HL-60/S4 treated with phorbol 12-myristate 13-acetate at 8.2 ng/mL for 4 days and 3 days (cell line): ENCODE measurements around the gene SPPL3.
"Not testable (repeated sequence)": the region's sequence is repeated elsewhere in the genome, so short reads cannot be mapped to it uniquely, and the experiment has no call there.

Source experiments
- in situ Hi-C: fragments of 300-500 bp; cut with MboI; formaldehyde crosslinking; loops from 2 replicates; pipeline ENCODE4 v1.15.0; 2022; ENCODE audit warnings: low sequenced_read_pairs

Gene SPPL3

DNA sequence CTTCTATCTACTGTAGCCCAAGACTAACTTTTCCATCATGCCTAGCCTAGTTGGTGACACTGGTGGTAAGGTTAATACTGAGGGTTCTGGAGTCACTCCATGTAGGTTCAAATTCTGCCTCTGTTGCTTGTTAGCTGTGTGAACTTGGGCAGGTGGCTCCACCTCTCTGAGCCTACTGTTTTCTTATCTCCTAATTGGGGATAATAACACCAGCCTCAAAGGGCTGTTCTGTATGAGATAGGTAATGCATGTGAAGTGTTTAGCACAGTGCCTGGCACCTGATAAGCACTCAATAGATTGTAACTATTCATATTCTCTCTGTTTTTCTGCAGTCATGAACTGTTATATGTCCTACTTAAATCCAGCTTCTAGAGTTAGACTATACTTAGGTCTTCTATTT lies 17.5 kb upstream of the SPPL3 start:
- in situ Hi-C loops: no loop called here

DNA sequence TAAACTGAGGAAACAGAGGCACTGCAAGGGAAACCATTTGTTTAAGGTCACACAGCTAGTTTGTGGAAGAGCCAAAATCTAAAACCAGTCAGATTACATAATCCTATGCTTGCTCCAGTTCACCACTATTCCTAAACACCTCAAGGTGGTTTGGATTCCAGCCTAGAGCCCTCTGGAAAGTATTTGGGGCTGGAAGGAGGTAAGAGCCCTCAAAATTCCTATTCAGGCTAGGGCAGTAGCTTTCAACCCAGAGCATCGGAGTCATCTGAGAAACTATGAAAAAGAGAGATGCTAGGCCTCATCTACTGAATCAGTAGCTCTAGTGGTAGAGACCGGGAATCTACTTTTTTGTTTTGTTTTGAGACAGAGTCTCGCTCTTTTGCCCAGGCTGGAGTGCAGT lies 16.0 kb upstream of the SPPL3 start:
- in situ Hi-C loops: no loop called here

DNA sequence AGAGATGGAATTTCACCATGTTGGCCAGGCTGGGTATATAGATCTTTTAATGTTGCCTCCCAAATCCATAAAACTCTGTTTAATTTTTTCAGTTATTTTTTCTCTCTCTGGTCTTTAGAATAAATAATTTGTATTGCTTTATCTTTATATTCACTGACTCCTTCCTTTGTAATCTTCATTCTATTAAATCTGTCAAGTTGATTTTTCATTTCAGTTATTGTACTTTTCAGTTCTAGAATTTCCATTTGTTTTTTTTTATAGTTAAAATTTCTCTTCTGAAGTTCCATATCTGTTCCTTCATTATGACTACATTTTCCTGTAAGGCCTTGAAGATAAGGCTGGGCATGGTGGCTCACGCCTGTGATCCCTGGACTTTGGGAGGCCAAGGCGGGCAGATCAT lies 13.6 kb upstream of the SPPL3 start:
- in situ Hi-C loops: no loop called here

- in situ Hi-C loops: no loop called here
Measured at GRCh38 chr12:120916561-120916960, 12.4 kb upstream of the SPPL3 start.

DNA sequence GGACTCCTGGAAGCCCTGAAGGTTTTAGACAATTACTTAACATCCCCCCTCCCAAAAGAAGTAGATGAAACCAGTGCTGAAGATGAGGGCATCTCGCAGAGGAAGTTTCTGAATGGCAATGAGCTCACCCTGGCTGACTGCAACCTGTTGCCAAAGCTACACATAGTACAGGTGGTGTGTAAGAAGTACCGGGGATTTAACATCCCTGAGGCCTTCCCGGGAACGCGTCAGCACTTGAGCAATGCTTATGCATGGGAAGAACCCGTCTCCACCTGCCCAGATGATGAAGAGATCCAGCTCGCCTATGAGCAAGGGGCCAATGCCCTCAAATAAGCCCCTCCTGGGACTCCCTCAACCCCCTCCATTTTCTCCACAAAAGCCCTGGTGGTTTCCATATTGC lies 10.6 kb upstream of the SPPL3 start:
- in situ Hi-C loops: no loop called here

DNA sequence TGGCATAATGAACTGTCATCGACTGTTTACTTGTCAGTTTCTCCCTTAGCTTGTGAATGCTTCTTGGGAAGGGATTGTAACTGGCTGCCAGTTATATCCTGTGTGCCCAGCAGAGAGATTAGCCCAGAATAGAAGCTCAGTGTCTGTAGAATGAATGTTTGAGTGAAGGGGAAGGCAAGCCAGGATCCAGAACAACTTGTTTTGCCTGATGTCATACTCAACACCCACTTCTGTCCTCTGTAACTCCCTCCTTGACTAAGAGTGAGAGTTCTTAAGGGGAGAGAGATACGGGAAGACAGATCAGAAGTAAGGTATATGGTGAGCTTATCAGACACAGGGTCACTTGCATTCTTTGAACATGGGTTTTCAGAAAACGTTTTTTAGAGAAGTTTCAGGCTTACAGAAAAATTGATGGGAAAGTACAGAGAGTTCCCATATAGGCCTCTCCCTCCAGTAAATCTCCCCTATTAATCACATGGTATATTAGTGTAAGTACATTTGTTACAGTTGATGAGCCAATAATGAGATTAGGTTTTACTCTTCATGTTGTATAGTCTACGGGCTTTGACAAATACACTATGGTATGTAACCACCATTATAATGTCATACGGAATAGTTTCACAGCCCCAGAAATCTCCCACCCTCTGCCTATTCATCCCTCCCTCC lies 5.6 kb upstream of the SPPL3 start:
- in situ Hi-C loops: no loop called here

DNA sequence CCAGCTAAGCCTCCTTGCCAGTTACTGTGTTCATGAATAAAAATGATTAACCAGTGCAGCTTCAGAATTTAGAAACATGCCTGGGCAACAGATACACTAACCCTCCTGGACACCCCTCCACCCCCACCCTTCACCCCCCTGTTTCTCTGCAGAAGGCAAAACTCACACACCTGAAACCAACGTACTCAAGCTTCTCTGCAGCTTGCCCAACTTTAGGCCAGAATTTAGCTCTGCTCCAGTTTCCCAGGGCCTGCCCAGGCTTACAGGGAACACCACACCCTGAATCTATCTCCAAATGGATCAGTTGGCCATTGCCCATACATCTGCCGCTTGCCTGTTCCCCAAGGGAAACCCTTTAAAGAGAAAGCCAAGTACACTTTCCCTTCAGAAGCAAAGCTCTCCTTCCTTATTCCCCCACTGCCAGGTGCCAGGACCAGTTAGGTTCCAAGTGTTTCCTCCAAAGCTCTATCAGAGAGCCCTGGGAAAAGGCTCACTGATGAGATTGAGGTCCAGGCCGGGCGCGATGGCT lies 1.8 kb upstream of the SPPL3 start:
- in situ Hi-C loops: no loop called here

DNA sequence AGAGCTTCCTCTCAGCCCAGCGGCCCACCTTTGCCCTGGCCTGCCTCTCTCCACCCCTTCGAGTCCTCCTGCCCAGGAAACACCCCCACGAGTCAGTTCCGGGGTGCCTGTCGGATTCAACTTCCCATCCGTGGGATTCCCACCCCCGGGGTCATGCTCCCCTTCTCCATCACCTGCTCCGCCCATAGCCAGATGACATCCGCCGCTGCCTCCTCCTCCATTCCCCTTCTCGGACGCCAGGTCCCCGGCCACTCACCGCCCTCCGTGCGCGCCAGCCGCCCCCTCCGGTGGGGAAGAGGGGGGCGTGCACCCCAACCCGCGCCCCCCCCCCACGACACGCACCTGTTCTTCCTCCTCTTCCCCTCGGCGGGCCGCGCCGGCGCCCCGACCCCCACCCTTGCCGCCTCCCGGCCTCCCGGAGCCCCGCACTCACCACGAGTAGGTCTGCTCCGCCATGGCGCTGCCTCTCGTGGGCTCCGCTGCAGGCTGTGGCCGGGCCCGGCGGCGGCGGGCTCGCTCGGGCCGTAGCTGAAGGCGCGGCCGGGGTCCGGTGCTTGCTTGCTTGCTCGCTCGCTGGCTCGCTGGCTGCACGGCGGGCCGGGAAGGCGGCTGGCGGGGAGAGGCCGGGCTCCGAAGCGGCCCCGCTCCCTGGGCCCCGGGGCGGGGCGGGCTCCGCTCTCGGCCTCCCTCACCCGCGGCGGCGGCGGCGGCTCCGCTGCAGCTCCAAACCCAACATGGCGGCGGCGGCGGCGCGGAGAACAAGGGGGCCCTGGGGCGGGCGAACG lies 554 bp downstream of the SPPL3 start:
- in situ Hi-C loops: no loop called here

GRCh38 chr12:120902846-120903411 lies 1.2 kb downstream of the SPPL3 start:
- in situ Hi-C loops: no loop called here

- in situ Hi-C loops: no loop called here
Measured at GRCh38 chr12:120901818-120902217, 2.3 kb downstream of the SPPL3 start.

DNA sequence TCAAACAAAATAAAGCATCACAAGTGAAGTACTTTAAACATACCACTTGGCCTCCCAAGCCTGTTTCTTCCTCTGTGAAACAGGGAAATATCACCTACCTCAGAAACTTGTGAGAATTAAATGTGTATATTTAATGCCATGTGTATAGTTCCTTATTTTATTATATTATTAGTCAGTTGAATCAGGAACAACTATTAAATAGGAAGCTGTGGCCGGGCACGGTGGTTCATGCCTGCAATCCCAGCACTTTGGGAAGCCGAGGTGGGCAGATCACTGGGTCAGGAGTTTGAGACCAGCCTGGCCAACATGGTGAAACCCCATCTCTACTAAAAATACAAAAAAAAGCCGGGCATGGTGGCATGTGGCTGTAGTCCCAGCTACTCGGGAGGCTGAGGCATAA lies 3.1 kb downstream of the SPPL3 start:
- in situ Hi-C loops: not testable (repeated sequence)

DNA sequence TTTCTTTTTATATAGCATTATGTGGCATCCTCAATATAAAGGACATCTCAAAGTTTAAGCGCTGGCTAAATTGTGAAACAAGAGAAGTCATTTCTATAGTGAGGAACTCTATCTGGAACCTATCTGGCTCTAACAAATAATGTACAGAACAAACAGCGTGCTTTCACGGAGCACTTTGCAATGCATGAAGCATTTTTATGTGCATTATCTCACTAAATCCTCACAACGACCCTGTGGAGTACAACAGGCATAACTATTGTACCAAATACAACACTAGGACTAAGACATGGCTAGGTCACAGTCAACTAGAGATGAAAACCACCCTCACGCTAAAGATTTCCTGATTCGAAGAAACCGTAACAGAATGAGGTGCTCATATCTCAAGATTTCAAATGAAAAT lies 8.6 kb downstream of the SPPL3 start:
- in situ Hi-C loops: no loop called here

DNA sequence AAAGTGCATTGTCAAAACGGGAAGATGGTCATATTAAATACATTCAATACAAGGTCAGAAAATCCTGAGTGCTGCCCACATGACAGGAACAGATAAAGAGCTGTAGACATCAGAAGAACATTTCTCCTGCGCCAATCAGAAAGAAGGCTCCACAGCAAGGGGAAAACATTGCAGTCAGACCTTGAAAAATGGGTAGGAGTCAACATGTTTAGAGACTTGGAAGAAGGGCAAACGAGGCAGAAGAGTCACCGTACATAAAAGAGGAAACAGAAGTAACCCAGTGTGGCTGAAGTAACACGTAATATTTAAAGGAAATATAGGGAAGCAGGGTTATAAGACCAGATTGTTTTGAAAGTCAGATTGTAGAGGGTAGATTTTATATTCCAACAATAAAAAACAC lies 11.9 kb downstream of the SPPL3 start:
- in situ Hi-C loops: no loop called here

GRCh38 chr12:120890963-120891362 lies 13.2 kb downstream of the SPPL3 start:
- in situ Hi-C loops: no loop called here

DNA sequence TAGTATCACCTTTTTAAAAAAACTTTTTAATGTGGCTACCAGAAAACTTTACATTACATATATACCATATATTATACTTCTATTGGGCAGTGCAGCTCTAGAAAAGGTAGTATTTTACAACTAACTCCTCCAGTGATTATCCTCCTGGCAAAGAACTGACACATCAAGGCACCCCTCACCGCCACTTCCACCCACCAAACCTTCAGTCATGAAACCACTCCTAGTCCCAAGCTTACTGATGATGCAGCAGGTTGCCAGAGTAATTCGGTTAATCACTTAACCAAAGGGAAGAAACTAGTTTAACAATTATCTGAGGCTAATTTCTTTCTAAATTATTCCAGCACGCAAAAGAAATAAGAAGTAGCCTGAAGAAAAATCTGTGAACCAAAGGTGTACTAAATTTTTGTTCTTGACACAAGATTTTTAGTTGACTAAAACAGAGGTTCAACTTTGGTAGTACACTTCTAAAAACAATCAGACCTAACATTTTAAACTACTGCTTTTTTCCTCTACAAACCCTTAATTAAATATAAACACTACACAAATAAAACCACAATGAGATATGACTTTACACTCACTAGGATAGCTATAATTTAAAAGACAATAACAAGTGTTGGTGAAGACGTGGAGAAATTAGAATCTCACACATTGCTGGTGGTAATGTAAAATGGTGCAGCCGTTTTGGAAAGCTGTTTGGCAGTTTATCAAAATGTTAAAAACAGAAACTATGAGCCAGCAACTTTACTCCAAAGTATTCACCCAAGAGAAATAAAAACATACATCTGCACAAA lies 16.7 kb downstream of the SPPL3 start:
- in situ Hi-C loops: no loop called here

DNA sequence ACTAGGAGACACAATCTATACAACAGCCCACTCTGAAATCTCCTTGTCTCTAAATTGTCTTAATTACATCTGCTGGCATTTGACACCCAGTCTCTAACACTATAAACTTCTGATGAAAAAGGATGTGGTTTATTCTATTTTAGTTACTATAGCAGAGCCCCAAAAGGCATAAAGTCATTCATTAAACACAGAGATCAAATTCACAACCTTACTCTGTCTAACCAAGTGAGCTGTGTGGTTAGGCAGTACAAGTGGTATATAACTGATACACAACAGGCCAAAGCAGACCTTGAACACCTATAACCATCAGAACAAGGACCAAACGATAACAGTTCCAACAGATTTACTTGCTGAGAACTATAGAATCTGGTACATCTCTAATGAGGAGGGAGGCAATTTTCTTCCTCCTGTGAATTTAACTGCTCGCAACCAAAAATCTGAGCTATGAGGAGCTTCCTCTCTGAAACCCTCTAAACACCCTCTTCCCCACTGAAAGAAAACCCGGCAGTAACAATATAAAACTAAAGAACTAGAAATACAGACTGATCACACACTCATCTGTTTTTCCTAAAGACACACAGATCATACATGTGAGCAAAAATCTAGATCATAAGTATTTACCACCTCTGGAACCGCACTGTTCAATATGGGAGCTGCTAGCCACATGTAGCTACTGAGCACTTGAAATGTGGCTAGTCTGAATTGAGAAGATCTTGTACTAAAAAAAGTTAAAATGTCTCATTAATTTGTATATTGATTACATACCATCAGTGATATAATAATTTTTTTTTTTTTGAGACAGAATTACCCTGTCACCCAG lies 17.7 kb downstream of the SPPL3 start:
- in situ Hi-C loops: no loop called here

- in situ Hi-C loops: no loop called here
Measured at GRCh38 chr12:120885521-120885920, 18.6 kb downstream of the SPPL3 start.

GRCh38 chr12:120884644-120885043 lies 19.5 kb downstream of the SPPL3 start:
- in situ Hi-C loops: no loop called here

GRCh38 chr12:120882055-120882555 lies 22.1 kb downstream of the SPPL3 start:
- in situ Hi-C loops: no loop called here

DNA sequence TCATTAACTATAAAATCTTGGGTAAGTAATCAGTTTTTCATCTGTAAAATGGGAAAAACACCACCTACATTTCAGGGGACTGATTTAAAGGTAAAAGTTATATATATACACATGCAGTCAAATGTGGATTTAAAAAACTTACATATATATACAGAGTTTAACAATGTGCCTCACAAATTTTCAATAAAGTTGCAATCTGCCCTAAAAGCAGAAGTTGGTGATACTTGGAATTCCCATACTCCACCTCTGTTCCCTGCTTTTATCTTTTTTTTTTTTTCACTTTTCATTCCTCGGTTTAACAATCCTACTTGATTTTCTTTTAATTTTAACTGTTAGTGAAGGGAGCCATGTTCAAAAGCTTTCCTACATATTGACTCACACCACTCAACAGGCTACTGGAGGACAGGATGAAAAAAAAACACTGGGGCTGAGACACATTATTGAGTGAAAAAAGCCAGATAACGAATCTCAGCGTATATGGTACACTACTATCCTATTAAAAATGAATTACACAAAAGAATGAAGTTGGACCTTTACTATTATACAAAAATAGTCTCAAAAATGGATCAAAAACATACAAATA lies 24.3 kb downstream of the SPPL3 start:
- in situ Hi-C loops: no loop called here
